ENCODE measurements around the gene DNAH9.

- TF ChIP-seq POLR2A (IDR thresholded peaks at IDR 0.05; ENCODE audit: low read length): no peak
- TF ChIP-seq CTCF (IDR thresholded peaks at IDR 0.05): no peak
- no peak for TF ChIP-seq PBX3 (IDR thresholded peaks at IDR 0.05)
- no peak for TF ChIP-seq MAFK (IDR thresholded peaks at IDR 0.05; ENCODE audit: partially characterized antibody)
- TF ChIP-seq MAX (IDR thresholded peaks at IDR 0.05): no peak
- TF ChIP-seq, protein P1, sequence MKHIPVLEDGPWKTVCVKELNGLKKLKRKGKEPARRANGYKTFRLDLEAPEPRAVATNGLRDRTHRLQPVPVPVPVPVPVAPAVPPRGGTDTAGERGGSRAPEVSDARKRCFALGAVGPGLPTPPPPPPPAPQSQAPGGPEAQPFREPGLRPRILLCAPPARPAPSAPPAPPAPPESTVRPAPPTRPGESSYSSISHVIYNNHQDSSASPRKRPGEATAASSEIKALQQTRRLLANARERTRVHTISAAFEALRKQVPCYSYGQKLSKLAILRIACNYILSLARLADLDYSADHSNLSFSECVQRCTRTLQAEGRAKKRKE (CRISPR knock-in tag; IDR thresholded peaks at IDR 0.05; ENCODE audit: low read depth): no peak
- TF ChIP-seq CHD2 (IDR thresholded peaks at IDR 0.05; ENCODE audit: low read length, partially characterized antibody): no peak
These were observed 258.7 kb downstream of the DNAH9 start for GRCh38 chr17:11857006-11857405.
